ENCODE measurements around the gene DMXL2. TPM values are rescaled to one million over a fixed set of nuclear protein-coding genes. Genes with fewer than 3 reads are reported as not detected.

Gene DMXL2
- total RNA-seq, 6 experiments from 2014 or later: 8.8 to 16.1 (median 12.7) TPM

DNA sequence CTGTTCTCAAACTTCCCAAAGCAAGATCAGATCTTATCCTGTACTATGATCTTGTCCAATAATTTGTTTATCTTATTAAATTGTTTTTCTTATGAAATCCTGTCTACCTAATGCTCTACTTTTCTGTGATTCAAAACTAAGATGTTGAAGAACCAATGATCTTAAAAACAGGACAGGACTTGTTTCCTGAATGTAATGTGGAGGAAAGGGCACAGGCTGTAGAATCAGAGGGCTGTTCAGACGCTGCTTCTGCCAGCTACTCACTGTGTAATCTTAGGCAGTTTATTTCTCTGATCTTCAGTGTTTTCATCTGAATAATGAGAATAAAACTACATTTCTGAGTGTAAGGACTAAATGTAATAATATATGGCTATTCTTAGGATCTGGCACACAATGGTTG, 20.1 kb upstream of the DMXL2 start:
- ATAC-seq: peak in 3 of 4 donors; percentile 62 to 63 (median 62)
- peaks cover 0 to 12% (median 3%) of the 10 kb centered on the region in 4 donors for H3K4me1 ChIP-seq
- 20% methylated on average over 1 of the region's 1 CpG for WGBS (ENCODE audit: insufficient coverage, low coverage, low lambda C conversion rate, missing lambda C conversion rate)
- DNase-seq: no peak
- no peaks in the 10 kb centered on the region for H3K9me3 ChIP-seq
- TF ChIP-seq, protein P1, sequence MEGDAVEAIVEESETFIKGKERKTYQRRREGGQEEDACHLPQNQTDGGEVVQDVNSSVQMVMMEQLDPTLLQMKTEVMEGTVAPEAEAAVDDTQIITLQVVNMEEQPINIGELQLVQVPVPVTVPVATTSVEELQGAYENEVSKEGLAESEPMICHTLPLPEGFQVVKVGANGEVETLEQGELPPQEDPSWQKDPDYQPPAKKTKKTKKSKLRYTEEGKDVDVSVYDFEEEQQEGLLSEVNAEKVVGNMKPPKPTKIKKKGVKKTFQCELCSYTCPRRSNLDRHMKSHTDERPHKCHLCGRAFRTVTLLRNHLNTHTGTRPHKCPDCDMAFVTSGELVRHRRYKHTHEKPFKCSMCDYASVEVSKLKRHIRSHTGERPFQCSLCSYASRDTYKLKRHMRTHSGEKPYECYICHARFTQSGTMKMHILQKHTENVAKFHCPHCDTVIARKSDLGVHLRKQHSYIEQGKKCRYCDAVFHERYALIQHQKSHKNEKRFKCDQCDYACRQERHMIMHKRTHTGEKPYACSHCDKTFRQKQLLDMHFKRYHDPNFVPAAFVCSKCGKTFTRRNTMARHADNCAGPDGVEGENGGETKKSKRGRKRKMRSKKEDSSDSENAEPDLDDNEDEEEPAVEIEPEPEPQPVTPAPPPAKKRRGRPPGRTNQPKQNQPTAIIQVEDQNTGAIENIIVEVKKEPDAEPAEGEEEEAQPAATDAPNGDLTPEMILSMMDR (IDR thresholded peaks at IDR 0.05): no peak
- TF ChIP-seq POLR2A (IDR thresholded peaks at IDR 0.05): no peak
- intact Hi-C loops (cut with DNase I): no loop called here
- H3K27me3 ChIP-seq: no peaks in the 10 kb centered on the region
- peak overlapping the region in 1 of 3 donors; percentile 19 for H3K27ac ChIP-seq
- no peaks in the 10 kb centered on the region for H3K36me3 ChIP-seq
- no peak overlapping the region for H3K4me3 ChIP-seq

DNA sequence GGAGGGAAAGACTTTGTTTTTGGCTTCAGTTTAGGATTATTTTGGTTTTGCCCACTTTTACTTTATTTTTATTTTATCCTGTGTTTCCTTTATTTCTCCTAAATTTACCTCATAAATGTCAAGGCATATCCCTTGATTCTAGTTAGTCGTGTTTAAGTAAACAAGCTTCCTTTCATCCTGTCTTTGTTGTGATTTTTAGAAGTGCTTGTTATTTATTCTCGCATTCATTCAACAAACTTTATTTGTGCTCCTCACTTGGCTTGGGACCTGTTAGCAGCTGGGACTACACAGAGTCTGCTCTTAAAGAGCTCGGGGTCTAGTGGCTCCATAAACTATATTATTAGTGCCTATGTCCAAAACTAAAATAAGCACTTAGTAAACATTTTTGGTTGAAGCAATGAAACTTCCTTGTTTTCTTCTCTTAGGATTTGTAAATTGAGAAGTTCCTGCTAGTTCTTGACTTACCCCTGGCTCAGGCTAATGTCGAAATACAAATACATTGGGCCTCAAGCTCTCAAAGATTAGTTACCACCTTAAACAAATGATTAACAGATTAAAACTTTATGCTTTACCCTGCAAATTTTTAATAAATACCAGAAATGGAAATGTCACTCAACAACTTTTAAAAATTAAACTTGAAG, 19.0 kb upstream of the DMXL2 start:
- Histone ChIP-seq H3K27me3 (no peaks in the 10 kb centered on the region), H3K4me3 (no peak overlapping the region), H3K9me3 (no peaks in the 10 kb centered on the region), H3K27ac (peak overlapping the region in 1 of 3 donors; percentile 40), H3K36me3 (no peaks in the 10 kb centered on the region), H3K4me1 (peaks cover 0 to 12% (median 3%) of the 10 kb centered on the region in 4 donors)
- no peak for TF ChIP-seq POLR2A (IDR thresholded peaks at IDR 0.05)
- TF ChIP-seq, protein P1 (IDR thresholded peaks at IDR 0.05): no peak
- WGBS (ENCODE audit: insufficient coverage, low coverage, low lambda C conversion rate, missing lambda C conversion rate): 68% methylated on average over 4 of the region's 4 CpGs
- intact Hi-C loops (cut with DNase I): no loop called here
- DNase-seq (no peak), ATAC-seq (peak in 1 of 4 donors; percentile 32)

DNA sequence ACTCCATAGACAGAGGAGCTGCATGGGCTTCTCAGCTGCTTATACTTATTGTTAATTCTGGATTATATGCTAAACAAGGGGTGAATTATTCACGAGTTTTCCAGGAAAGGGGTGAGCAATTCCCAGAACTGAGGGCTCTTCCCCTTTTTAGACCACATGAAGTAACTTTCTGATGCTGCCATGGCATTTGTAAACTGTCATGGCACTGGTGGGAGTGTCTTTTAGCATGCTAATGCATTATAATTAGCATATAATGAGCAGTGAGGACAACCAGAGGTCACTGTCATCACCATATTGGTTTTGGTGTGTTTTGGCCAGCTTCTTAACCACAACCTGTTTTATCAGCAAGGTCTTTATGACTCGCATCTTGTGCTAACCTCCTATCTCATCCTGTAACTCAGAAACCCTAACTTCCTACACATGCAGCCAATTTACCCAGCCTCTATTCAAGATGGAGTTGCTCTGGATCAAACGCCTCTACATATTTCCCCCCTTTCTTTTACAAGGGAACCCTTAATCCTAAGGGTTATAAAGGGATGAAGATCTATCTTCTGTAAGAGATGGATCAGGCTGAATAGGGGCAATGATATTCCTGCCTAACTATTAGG, 12.1 kb upstream of the DMXL2 start:
- DNase-seq: no peak
- intact Hi-C loops (cut with DNase I): no loop called here

DNA sequence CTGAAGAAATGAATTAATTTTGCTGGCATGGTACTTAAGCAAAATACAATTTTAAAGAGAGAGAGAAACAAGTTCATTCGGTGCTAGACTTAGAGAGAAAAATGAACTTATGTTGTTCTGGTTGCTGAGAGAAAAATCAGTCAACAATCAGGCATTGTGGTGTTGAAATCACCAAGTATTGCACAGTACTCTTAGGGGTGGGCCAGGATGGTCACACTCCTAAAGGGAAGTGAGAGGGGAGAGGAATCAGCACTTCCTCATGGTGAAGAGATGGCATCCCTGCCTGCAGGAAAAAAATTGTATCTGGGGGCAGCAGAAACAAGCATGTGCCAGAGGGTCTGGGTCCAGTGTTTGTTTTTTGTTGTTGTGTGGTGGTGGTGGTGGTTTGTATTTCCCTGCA, 7.0 kb upstream of the DMXL2 start:
- H3K4me1 ChIP-seq: no peaks in the 10 kb centered on the region
- TF ChIP-seq POLR2A (IDR thresholded peaks at IDR 0.05): no peak
- TF ChIP-seq, protein P1 (IDR thresholded peaks at IDR 0.05): no peak
- intact Hi-C loops (cut with DNase I): no loop called here
- H3K27ac ChIP-seq: no peak overlapping the region
- no peaks in the 10 kb centered on the region for H3K27me3 ChIP-seq
- ATAC-seq (peak; percentile 55 to 77 (median 61)), DNase-seq (no peak)
- WGBS (ENCODE audit: insufficient coverage, low coverage, low lambda C conversion rate, missing lambda C conversion rate): 33% methylated on average over 1 of the region's 1 CpG
- H3K36me3 ChIP-seq: no peaks in the 10 kb centered on the region
- no peaks in the 10 kb centered on the region for H3K9me3 ChIP-seq
- no peak overlapping the region for H3K4me3 ChIP-seq

More for the DNA sequence above, 12.1 kb upstream of the DMXL2 start:
- TF ChIP-seq, protein P1 (IDR thresholded peaks at IDR 0.05): no peak
- TF ChIP-seq POLR2A (IDR thresholded peaks at IDR 0.05): no peak
- Histone ChIP-seq H3K9me3 (no peaks in the 10 kb centered on the region), H3K27ac (no peak overlapping the region), H3K36me3 (no peaks in the 10 kb centered on the region), H3K27me3 (no peaks in the 10 kb centered on the region), H3K4me3 (no peak overlapping the region), H3K4me1 (no peaks in the 10 kb centered on the region)
- ATAC-seq: no peak
- 35% methylated on average over 3 of the region's 3 CpGs for WGBS (ENCODE audit: insufficient coverage, low coverage, low lambda C conversion rate, missing lambda C conversion rate)
